ENCODE data around the gene HIBCH.
"Not testable (repeated sequence)": the region's sequence is repeated elsewhere in the genome, so short reads cannot be mapped to it uniquely, and the experiment has no call there.

Gene HIBCH

DNA sequence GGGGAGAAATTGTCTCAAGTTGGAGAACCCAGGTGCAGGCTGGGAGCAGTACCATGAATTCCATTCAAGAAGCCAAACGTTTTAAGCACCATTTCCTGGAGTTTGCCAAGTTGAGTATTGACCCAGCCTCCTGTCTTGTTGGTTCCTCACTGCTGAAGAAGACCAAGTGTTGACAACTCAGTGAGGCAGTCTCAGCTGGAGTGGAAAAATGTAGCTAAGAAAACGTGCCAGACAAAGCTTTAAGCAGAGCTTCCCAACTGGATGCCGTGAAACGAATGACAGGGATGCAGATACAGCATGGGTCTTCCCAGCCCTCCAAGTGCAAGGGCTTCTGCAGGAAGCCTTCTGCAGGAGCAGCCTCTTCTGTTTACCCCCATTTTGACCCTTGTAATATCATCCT, 23.0 kb upstream of the HIBCH start:
- no peak for DNase-seq

DNA sequence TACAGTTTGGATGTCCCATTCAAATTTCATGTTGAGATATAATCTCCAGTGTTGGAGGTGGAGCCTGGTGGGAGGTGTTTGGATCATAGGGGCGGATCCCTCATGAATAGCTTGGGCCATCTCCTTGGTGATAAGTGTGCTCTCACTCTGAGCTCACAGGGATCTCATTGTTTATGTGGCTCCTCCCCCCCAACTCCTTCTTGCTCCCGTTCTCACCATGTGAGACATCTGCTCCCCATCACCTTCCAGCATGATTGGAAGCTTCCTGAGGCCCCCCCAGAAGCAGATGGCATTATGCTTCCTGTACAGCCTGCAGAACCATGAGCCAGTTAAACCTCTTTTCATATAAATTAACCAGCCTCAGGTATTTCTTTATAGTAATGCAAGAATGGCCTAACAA, 20.7 kb upstream of the HIBCH start:
- DNase-seq: peak; percentile 31

DNA sequence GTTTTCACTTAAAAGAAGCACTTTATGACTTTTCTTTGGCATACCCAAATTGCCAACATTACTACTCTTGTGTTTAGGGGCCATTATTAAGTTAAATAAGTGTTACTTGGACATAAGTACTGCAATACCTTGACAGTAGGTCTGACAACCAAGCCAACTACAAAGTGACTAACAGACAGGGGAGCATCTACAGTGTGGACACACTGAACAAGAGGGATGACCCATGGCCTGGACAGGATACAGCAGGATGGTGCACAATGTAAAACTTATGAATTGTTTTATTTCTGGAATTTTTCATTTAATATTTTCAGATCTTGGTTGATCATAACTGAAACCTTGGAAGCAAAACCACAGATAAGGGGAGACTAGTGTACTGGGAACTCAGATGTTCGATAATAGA, 19.8 kb upstream of the HIBCH start:
- no peak for DNase-seq

DNA sequence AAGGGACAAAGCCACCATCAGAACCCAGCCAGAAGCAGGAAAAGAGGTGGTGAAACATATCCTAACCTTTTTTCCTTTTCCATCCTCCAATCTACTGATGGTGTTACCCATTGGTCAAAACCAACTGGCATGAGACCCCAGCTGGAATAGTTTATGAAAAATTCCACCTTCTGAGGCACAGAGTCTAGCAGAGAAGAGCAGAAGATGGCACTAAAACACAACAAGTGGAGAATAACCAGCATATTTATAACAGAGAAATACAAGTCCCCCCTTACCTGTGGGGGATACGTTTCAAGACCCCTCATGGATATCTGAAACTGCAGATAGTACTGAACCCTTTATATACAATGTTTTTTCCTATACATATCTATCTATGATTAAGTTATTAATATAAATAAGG, 18.8 kb upstream of the HIBCH start:
- no peak for DNase-seq

DNA sequence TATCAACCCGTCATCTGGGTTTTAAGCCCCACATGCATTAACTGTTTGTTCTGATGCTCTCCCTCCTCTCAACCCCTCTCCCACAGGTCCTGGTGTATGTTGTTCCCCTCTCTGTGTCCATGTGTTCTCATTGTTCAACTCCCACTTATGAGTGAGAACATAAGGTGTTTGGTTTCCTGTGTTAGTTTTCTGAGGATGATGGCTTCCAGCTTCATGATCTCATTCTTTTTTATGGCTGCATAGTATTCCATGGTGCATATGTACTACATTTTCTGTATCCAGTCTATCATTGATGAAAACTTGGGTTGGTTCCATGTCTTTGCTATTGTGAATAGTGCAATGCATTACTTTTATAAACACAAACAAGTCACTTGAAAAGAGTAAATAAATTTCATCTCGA, 16.8 kb upstream of the HIBCH start:
- DNase-seq: no peak

DNA sequence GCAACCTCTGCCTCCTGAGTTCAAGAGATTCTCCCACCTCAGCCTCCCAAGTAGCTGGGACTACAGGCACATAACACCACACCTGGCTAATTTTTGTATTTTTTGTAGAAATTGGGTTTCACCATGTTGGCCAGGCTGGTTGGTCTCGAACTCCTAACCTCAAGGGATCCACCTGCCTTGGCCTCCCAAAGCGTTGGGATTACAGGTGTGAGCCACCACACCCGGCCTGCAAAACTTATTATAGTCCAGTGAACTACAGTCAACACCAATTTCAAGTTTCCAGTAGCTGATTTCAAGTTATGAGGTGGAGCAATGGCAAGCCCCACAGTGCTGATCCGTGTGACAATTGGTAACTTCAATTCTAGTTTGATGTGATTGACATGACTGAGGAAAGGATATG, 16.0 kb upstream of the HIBCH start:
- not testable (repeated sequence) for DNase-seq

DNA sequence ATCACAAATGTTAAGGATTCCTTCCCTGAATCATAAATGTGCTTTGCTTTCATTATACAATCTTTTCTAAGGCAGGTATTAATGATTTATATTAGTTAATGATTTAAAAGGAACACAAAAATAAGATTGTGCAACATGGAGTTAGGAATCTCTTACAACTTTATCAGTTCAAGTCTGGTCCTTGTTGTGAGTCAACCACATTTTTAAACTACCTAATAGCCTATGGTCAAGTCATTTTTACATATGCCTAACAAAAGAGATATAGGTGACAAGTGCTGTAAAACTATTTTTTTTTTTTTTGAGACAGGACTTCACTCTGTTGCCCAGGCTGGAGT, 15.6 kb upstream of the HIBCH start:
- DNase-seq: no peak

DNA sequence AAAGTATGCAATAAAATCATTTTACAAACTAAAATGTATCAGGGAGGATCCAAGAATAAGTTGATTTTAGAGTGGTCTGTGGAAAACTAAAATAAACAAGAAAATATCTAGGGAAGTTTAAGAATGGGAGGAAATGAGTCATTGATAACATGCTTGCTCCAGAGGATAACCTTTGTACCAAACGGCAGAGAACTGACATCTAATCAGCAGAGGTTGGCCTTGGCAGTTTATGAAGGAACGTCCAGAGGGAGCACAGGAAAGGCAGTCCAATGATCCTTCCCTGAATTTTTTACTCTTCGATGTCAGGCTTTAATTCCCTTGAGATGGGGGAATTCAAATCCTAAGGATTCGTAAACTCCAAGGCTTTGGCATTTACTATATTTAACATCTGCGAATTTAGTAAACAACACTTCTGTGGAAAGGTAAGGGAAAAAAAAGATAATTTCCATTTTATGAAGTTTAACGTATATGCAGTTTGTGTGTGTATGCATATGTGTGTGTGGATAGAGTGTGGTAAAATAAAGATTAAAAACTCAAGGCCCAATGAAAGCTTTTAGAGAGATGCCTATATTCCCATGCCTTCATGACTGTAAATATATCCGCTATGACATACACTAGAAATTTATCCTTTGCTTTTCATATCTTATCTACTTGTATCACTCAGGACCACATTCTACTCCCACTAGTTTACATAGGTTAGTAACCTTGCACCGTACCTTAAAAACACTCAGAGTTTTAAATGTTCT, 15.0 kb upstream of the HIBCH start:
- no peak for DNase-seq

DNA sequence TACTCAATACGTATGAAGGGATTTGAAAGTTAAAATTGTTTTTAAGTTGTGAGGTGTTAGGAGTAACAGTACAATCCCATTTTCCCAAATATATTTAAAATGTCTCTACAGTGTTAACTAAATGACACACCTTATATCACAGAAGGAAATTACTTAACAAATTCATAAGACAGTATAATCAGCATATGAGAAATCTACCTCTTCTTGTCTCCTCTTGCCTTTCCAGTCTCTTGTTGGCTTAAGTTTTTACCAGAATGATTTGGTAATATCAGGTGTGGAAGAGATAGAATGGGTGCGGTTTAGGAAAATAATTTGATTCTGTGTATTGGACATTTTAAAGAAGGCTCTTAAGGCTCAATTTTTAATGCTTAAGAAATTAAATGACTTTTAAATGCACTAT, 14.3 kb upstream of the HIBCH start:
- DNase-seq: no peak

DNA sequence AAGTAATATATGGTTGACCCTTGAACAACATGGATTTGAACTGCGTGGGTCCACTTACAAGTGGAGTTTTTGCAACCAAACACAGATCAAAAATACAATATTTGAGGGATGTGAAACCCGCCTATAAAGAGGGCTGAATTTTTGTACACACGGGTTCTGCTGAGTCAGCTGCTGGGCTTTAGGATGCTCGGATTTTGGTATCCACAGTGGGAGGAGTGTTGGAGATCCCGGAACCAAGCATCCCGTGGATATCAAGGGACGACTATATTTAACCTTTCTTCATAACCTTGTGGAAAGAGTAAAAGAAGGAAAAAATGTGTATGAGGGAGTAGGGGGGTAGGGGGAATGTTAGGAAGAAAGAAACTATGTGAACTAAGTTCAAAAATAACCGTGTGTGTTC, 13.8 kb upstream of the HIBCH start:
- no peak for DNase-seq

DNA sequence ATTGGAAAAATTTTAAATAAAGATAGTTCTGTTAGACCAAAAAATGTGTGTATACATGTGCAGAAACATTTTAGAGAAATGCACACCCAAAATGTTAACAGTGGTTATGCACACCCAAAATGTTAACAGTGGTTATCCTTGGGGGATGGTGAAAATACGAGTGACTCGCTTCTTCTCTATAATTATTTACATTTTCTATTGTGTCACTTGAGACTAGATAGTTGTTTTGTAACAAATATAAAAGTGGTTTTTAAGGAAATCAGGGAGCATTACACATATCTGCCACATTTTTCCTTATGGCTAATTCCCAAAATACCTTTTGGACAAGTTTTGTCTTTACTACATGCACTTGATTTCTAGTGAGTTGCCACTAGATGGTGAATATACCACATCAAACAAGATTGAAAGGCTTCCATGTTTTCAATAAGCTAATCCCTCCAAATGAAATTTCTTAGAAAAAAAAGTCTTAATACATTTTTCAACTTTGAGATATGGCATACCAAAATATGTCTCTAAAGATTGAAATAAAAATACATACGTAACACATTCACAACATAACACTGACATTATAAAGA, 9.0 kb upstream of the HIBCH start:
- DNase-seq: peak; percentile 15

DNA sequence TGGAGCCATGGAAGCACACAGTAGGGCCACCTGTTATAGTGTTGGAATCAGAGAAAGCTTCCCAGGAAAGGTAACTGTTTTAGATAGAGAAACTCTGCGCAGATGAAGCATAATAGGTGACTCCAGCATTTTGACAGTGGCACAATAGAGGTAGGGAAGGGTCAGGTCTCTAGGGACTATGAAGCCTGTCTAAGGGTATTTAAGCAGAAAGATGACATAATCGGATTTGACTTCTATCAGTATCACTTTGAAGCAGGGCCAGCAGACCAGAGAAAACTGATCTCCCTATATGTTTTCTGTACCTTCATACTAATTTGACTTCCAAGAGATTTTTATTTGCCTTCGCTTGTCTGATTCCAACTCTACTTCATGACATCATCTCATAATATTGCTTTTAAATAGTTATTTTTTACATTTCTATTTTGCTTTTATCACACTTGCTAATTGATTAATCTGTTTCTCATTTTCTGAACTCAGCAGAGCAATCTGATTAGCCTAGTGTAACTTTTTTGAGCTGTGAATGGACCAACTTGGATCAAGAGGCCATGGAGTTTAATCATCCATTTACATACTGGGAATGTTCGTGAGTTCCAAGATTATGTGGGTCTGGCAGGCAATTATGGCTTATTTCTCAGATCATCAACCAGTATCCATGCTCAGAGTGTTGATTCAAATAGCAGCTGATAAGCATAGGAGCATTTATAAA, 8.4 kb upstream of the HIBCH start:
- no peak for DNase-seq

DNA sequence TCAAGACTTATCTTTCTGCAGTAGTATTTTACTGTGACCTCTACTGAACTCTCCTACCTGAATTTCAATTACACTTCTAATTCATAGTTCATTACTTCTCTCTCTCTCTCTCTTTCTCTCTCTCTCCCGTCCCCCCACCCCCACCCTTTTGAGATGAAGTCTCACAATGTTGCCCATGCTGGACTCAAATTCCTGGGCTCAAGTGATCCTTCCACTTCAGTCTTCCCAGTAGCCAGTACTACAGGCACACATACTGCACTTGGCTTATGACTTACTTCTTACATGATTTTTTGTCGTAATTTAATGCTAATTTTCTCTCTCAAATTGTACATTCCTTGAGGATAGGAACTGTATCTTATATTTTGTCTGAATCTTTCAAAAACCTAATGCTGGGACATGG, 6.0 kb upstream of the HIBCH start:
- DNase-seq: no peak

DNA sequence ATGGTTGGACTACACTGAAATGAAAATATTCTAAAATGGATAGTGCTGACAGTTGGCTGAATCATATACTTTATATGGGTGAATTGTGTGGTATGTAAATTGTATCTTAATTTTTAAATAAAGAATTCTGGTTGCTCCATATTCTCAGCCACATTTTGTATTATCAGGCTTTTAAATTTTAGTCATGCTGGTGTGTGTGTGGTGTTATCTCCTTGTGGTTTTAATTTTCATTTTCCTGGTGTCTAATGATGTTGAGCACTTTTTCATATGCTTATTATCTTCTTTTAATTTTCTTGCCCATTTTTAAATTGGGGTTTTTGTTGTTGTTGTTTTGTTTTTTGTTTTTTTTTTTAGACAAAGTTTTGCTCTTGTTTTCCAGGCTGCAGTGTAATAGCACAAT, 3.8 kb upstream of the HIBCH start:
- no peak for DNase-seq

DNA sequence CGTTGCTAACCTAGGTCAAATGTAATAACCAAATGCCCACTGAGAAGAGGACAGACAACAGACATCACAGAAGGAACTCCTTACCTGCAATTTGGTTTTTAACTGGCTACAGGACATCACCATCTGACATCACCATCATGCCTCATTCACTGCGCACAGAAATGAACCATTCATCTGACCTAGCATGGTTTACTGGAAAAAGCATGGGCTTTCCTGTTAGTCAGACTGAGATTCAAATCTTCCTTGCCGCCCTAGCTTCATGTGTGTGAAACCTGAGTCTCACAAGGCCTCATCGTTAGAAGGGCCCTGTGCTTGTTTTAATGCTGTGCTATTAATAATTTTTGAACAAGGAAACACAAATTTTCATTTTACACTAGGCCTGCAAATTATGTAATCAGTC, 1.1 kb upstream of the HIBCH start:
- DNase-seq: no peak

DNA sequence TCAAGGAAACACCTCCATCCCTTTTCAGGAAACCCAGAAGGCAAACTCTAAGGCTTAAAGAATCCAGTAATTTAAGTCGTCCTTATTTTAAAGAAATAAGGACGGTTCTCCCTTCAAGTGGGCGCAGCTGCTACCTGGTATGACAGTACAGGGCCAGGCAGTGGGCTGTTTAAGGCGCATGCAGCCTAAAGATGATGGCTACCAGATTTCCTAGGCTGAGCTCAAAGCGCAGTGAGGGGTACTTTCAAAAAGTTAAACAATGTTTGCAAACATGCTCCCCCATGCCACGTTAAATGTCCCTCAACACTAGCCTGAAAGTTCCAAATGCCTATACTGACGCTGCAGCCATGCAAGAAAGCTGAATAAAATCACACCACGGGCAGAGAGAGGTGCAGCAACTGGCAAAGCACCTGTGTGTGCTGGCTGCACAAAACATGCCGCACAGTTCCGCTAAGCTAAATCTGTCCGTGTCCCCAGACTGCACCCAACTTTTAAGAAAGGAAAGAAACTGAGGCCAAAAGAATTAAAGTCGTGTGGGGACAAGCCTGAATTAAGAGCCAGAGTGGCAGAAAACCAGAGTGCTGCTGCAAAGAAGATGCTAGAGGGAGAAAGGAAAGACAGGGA, 583 bp downstream of the HIBCH start:
- no peak for DNase-seq

DNA sequence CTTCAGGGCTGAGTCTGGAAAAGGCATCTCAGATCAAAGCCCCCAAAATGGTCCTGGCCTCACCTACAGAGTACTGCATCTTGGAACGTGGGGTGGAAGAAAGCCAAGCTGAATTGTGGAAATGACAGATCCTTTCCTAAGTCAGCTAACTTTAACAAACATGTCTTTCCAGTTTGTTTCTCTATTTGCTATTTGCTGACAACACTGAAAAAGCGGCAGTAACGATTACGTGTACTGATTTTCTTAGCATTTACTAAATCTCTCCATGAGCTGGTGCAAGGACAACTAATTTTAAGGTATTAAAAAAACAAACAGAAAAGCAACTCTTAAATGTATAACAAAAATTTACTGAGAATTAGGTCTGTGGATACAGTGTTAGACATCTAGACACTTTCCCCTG, 1.1 kb downstream of the HIBCH start:
- no peak for DNase-seq

DNA sequence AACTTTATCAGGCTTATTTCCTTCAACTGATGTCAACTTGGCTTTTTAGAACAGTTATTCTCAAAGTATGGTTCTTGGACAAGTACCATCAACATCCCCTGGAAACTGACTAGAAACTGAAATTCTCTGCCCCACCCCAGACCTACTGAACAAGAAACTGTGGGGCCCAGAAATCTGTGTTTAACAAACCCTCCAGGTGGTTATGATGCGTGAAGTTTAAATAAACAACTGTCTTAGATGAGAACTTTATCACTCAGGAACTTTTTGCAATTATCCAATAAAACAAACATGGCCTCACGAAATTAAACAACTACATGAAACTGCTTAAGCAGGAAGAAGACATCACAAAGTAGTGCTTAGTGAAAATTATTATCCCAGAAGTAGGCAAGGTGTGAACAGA, 4.4 kb downstream of the HIBCH start:
- no peak for DNase-seq

DNA sequence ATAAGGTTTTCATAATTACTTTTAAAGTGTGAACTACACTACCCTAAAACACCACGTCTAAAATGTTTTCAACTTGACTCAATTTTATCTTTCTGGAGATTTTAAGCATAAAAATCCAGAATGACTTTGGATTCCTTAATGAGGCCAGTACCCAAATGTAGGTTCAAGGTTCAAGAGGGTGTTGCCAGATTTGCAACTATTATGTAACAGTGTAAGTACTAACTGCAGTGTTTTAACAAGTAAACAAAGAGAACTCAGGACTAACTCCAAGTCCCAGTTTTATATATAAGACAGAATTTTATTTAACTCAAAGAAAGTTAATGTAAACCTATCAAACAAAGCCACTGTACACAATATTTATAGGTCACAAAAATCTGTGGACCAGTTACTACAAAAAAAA, 5.7 kb downstream of the HIBCH start:
- no peak for DNase-seq

DNA sequence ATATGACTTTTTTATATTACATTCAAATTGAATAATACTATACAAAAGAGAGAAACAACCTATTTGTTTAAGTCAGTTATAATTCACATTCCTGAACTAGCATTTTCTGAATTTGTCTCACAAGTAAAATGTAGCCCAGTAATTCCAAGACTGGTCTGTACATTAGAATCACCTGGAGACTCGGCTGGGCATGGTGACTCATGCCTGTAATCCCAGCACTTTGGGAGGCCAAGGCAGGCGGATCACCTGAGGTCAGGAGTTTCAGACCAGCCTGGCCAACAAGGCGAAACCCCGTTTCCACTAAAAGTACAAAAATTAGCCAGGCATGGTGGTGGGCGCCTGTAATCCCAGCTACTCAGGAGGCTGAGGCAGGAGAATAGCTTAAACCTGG, 7.0 kb downstream of the HIBCH start:
- DNase-seq: not testable (repeated sequence)

DNA sequence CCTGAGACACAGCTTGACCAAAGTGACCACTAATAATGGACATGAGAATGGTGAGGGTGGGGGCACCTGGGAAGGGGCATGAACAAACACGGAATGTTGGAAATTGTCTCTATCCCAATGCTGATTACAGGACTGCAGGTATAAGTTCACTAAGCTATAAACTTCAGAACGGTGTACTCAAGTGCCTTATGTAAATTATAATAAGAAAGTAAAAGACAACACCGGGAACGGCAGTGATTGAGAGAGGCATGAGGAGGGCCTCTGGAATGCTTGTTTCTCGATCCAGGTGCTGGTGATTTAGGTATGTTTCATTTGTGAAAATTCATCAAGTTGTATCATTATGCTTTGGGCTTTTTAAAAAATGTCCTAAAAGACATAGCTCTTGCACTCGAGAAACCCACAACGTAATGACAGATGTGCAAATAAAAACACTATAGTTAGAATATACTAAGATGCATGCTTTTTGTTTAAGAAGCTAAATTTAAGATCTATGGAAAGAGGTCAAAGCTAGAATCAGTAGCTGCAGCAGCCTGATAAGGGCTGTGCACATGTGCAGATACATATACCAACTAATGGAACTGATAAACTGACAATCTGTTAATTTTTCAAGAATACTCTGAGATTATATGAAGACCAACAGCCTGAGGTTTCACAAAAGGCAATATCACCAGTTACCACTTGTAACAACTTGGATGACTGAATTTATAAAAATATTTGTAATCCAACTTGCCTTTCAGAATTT, 7.6 kb downstream of the HIBCH start:
- no peak for DNase-seq

DNA sequence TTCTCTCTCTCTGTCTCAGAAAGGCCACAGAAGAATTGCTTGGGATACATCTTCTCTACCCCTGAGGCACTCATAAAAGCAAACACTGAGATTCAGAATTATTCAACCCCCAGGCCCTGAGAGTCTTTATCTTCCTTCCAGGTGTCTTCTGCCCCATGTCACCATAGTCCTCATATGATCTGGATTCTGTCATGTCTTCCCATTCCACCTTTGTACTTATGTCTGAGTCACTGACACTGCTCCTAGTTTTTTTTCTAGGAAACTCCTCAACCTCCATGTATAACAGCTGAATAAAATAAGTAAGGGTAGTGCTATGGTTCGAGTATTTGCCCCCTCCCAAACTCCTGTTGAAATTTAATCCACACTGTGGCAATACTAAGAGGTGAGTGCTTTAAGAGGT, 11.6 kb downstream of the HIBCH start:
- DNase-seq: no peak

DNA sequence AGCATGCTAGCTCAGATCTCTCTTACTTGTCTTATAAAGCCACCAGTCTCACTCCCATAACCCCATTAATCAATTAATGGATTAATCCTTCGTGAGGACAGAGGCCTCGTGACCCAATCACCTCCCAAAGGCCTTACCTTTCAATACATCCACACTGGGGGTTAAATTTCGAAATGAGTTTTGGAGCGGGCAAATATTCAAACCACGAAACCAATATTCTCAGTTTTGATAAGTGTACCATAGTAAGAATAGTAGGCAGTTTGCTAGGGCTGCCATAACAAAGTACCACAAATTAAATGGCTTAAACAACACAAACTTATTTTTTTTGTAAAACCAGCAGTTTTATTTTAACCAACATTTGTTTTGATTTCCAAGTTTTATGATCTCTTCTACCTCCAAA, 15.2 kb downstream of the HIBCH start:
- DNase-seq: no peak

DNA sequence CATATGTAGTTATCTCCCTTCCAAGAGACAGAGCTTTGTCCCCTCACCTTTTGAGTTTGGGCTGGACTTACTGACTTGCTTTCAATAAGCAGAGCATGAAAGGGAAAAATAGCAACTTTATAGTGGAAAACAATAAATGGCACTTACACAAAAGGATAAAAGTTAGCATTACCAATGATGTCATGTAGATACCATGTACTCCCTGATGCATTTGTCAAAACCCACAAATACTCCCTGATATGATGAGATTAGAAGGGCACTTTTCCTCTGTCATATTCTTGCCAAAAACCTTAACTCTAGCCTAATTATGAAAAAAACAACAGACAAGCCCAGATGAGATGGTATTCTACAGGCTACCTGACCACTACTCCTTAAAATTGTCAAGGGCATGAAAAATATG, 16.0 kb downstream of the HIBCH start:
- no peak for DNase-seq
